Breast epithelium (tissue), 4 donors: ENCODE results near the gene IGFLR1. TPM values are rescaled to one million over a fixed set of nuclear protein-coding genes. Genes with fewer than 3 reads are reported as not detected.

ENCODE experiments used
- DNase-seq, 2 donors: peaks; one replicate each; pipeline ENCODE4 v3.0.0-alpha.2; 2019; ENCODE audit warnings: low spot score in 2 of 2
- H3K27ac ChIP-seq, 2 donors: fragments of 200-600 bp; sonication (generic) in 1 of 2; one replicate each; pipeline ENCODE4 v1.5.1; 2016 to 2019; ENCODE audit warnings: mild to moderate bottlenecking in 1 of 2
- H3K27me3 ChIP-seq, 2 donors: fragments of 200-600 bp; sonication (generic) in 1 of 2; one replicate each; pipeline versions ENCODE4 v1.5.1 to v1.6.0; 2017 to 2019; ENCODE audit warnings: control low read depth in 1 of 2, mild to moderate bottlenecking in 1 of 2
- H3K36me3 ChIP-seq: fragments of 200-600 bp; one replicate; pipeline ENCODE4 v1.5.1; 2019
- H3K4me1 ChIP-seq, 2 donors: fragments of 200-600 bp; sonication (generic); one replicate each; pipeline ENCODE4 v1.5.1; 2016 to 2019; ENCODE audit warnings: control low read depth in 1 of 2
- H3K4me3 ChIP-seq, 3 donors: fragments of 200-600 bp; sonication (generic); 1 replicate in 2 of 3; 2 replicates in 1 of 3; pipeline ENCODE4 v1.5.1; 2016 to 2019; ENCODE audit warnings: mild to moderate bottlenecking in 3 of 3, moderate library complexity in 2 of 3
- H3K9me3 ChIP-seq, 2 donors: fragments of 200-600 bp; sonication (generic) in 1 of 2; one replicate each; pipeline ENCODE4 v1.5.1; 2016 to 2019; ENCODE audit warnings: control low read depth in 1 of 2
- POLR2A ChIP-seq: fragments of 450-650 bp; IDR thresholded peaks from one replicate; pipeline ENCODE4 v1.6.1; 2016; ENCODE audit warnings: antibody characterized with exemption, mild to moderate bottlenecking, moderate library complexity
- POLR2AphosphoS5 ChIP-seq, 3 donors: sonication (generic); formaldehyde crosslinking; IDR thresholded peaks; one replicate each; pipeline ENCODE4 v1.6.1; 2017; ENCODE audit warnings: antibody characterized with exemption in 3 of 3
- intact Hi-C: fragments of 100-400 bp; cut with DNase I; formaldehyde crosslinking; loops from one replicate; pipeline ENCODE4 v1.15.1; 2023; ENCODE audit warnings: low total_unique reads
- total RNA-seq, 3 donors: library from RNA; depleted of rRNA; stranded (reverse); fragments of >200 nt; gene quantifications; one replicate each; pipeline ENCODE4 v1.1.0, GENCODE V29; 2016
- TF ChIP-seq, protein P1 (sequence below), 3 donors: fragments of 450-650 bp; IDR thresholded peaks; one replicate each; pipeline ENCODE4 v1.5.1; 2016 to 2017; ENCODE audit warnings: antibody characterized with exemption in 3 of 3, mild to moderate bottlenecking in 3 of 3, moderate library complexity in 3 of 3

The IGFLR1 gene
- total RNA-seq, 3 donors from 2014 or later: 8.8 to 16.1 (median 14.1) TPM

DNA sequence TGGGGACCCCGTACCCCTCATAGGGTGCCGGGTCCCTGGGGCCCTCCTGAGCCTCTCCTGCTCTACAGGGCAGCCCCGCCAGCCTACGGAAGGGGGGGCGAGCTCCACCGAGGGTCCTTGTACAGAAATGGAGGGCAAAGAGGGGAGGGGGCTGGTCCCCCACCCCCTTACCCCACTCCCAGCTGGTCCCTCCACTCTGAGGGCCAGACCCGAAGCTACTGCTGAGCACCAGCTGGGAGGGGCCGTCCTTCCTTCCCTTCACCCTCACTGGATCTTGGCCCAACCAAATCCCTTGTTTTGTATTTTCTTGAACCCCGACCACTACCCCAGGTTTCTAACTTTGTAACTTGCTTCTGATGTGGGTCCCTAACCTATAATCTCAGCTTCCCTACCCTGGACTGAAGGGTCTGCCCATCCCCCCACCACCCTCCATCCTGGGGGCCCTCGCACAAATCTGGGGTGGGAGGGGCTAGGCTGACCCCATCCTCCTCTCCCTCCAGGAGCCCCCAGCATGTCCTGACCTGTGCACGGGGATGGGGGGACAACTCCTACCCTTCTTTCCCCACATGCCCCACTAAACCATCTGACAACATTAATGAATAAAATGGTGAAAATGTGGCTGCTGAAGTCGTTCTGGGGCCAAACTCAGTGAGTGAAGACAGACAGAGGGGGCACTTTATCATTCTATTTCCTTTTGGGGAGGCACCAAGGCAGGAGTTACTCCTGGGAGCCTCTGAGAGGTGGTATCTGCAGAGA lies 46.1 kb upstream of the IGFLR1 start:
- Histone ChIP-seq H3K4me1 (no peaks in the 10 kb centered on the region), H3K27ac (no peak overlapping the region), H3K4me3 (no peak overlapping the region), H3K27me3 (no peaks in the 10 kb centered on the region), H3K36me3 (no peaks in the 10 kb centered on the region), H3K9me3 (no peaks in the 10 kb centered on the region)
- TF ChIP-seq, protein P1, sequence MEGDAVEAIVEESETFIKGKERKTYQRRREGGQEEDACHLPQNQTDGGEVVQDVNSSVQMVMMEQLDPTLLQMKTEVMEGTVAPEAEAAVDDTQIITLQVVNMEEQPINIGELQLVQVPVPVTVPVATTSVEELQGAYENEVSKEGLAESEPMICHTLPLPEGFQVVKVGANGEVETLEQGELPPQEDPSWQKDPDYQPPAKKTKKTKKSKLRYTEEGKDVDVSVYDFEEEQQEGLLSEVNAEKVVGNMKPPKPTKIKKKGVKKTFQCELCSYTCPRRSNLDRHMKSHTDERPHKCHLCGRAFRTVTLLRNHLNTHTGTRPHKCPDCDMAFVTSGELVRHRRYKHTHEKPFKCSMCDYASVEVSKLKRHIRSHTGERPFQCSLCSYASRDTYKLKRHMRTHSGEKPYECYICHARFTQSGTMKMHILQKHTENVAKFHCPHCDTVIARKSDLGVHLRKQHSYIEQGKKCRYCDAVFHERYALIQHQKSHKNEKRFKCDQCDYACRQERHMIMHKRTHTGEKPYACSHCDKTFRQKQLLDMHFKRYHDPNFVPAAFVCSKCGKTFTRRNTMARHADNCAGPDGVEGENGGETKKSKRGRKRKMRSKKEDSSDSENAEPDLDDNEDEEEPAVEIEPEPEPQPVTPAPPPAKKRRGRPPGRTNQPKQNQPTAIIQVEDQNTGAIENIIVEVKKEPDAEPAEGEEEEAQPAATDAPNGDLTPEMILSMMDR (IDR thresholded peaks at IDR 0.05): no peak
- intact Hi-C loops: no loop called here
- no peak for DNase-seq

DNA sequence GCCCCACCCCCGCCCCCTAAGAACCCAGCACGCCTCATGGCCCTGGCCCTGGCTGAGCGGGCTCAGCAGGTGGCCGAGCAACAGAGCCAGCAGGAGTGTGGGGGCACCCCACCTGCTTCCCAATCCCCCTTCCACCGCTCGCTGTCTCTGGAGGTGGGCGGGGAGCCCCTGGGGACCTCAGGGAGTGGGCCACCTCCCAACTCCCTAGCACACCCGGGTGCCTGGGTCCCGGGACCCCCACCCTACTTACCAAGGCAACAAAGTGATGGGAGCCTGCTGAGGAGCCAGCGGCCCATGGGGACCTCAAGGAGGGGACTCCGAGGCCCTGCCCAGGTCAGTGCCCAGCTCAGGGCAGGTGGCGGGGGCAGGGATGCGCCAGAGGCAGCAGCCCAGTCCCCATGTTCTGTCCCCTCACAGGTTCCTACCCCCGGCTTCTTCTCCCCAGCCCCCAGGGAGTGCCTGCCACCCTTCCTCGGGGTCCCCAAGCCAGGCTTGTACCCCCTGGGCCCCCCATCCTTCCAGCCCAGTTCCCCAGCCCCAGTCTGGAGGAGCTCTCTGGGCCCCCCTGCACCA lies 45.1 kb upstream of the IGFLR1 start:
- Histone ChIP-seq H3K27me3 (no peaks in the 10 kb centered on the region), H3K36me3 (no peaks in the 10 kb centered on the region), H3K4me1 (no peaks in the 10 kb centered on the region), H3K9me3 (no peaks in the 10 kb centered on the region), H3K27ac (no peak overlapping the region), H3K4me3 (no peak overlapping the region)
- TF ChIP-seq POLR2AphosphoS5 (IDR thresholded peaks at IDR 0.05) (no peak), POLR2A (no peak)
- TF ChIP-seq, protein P1 (IDR thresholded peaks at IDR 0.05): no peak
- intact Hi-C loops: no loop called here
- no peak for DNase-seq

DNA sequence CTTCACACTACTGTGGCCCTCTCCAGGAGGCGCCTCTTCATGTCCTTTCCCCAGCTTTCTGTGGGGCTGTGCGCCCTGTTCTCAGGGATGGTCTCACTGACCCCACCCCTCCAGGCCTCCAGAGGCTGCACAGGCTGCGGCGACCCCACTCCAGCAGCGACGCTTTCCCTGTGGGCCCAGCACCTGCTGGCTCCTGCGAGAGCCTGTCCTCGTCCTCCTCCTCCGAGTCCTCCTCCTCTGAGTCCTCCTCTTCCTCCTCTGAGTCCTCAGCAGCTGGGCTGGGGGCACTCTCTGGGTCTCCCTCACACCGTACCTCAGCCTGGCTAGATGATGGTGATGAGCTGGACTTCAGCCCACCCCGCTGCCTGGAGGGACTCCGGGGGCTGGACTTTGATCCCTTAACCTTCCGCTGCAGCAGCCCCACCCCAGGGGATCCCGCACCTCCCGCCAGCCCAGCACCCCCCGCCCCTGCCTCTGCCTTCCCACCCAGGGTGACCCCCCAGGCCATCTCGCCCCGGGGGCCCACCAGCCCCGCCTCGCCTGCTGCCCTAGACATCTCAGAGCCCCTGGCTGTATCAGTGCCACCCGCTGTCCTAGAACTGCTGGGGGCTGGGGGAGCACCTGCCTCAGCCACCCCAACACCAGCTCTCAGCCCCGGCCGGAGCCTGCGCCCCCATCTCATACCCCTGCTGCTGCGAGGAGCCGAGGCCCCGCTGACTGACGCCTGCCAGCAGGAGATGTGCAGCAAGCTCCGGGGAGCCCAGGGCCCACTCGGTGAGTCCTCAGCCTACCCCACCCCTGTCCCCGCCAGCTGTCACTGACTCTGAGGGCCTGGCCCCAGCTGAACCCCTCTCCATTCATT lies 44.3 kb upstream of the IGFLR1 start:
- intact Hi-C loops: no loop called here
- no peaks in the 10 kb centered on the region for H3K36me3 ChIP-seq

DNA sequence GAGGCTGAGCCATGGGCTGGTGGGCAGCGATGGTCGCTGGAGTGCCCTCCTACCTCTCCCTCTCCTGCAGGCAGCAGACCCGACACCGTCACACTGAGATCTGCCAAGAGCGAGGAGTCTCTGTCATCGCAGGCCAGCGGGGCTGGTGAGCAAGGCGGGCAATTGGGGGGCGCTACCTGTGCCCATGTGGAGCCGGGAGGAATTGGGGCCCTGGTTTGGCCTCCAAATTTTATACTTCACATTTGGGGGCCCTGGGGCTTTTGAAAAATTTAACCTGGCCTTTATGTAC lies 43.0 kb upstream of the IGFLR1 start:
- H3K27ac ChIP-seq: no peak overlapping the region
- no peak overlapping the region for H3K4me3 ChIP-seq
- H3K36me3 ChIP-seq: no peaks in the 10 kb centered on the region
- H3K27me3 ChIP-seq: no peaks in the 10 kb centered on the region
- no peak for TF ChIP-seq POLR2AphosphoS5 (IDR thresholded peaks at IDR 0.05)
- no peak for DNase-seq
- H3K9me3 ChIP-seq: no peaks in the 10 kb centered on the region
- intact Hi-C loops: no loop called here
- H3K4me1 ChIP-seq: no peaks in the 10 kb centered on the region

More for the DNA sequence above, 44.3 kb upstream of the IGFLR1 start:
- TF ChIP-seq, protein P1 (IDR thresholded peaks at IDR 0.05): no peak
- TF ChIP-seq POLR2A: no peak
- TF ChIP-seq POLR2AphosphoS5 (IDR thresholded peaks at IDR 0.05): no peak
- Histone ChIP-seq H3K9me3 (no peaks in the 10 kb centered on the region), H3K27ac (no peak overlapping the region), H3K27me3 (no peaks in the 10 kb centered on the region), H3K4me1 (no peaks in the 10 kb centered on the region), H3K4me3 (no peak overlapping the region)
- DNase-seq: no peak

DNA sequence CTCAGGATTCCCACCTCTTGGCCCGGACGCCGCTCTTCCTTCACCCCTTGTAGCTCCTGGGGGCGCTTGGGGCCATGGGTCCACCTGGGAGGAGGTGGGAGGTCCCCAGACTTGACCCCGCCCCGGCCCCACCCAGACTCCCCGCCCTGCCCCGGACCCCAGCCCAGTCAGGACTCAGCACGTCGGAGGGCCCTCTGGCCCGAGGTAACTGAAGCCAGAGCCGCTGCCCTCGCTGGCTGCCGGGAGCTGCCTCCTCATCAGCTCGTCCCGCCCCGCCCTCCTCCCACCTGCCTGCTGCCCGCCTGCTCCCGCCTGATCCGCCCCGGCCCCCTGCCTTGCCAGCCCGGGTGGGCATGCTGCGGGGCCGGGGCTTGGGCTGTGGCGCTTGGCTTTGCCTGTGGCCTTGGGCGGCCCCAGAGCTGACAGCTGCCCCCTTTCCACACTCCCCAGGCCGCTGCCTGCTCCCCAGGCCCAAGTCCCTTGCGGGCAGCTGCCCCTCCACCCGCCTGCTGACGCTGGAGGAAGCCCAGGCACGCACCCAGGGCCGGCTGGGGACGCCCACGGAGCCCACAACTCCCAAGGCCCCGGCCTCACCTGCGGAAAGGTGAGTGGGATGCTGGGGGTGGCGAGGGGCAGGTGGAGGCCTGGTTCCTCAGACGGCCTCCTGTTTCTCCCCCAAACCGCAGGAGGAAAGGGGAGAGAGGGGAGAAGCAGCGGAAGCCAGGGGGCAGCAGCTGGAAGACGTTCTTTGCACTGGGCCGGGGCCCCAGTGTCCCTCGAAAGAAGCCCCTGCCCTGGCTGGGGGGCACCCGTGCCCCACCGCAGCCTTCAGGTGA lies 42.5 kb upstream of the IGFLR1 start:
- no peaks in the 10 kb centered on the region for H3K4me1 ChIP-seq
- H3K27me3 ChIP-seq: no peaks in the 10 kb centered on the region
- H3K27ac ChIP-seq: no peak overlapping the region
- no peaks in the 10 kb centered on the region for H3K9me3 ChIP-seq
- no peak overlapping the region for H3K4me3 ChIP-seq
- H3K36me3 ChIP-seq: no peaks in the 10 kb centered on the region
- TF ChIP-seq POLR2A (no peak), POLR2AphosphoS5 (IDR thresholded peaks at IDR 0.05) (no peak)
- TF ChIP-seq, protein P1 (IDR thresholded peaks at IDR 0.05): no peak
- DNase-seq: no peak
- intact Hi-C loops: no loop called here
